Measurements from ENCODE around the gene RHNO1. TPM values are rescaled to one million over a fixed set of nuclear protein-coding genes. Genes with fewer than 3 reads are reported as not detected.

The RHNO1 gene
- total RNA-seq, 1 experiment from 2014 or later = 42.0 TPM

GRCh38 chr12:2895511-2895910 is 18.5 kb downstream of the RHNO1 start:
- intact Hi-C loops (cut with micrococcal nuclease) = no loop called here
- H3K4me2 ChIP-seq (ENCODE audit: low read length) = no peak overlapping the region
- H2AFZ ChIP-seq (ENCODE audit: low read length) = no peak overlapping the region
- no peaks in the 10 kb centered on the region for H3K27me3 ChIP-seq (ENCODE audit: low read length)
- no peak overlapping the region for H3K27ac ChIP-seq (ENCODE audit: low read length)
- H3K9ac ChIP-seq (ENCODE audit: low read length) = no peak overlapping the region
- no peak overlapping the region for H3K4me3 ChIP-seq (ENCODE audit: low read length)
- no peaks in the 10 kb centered on the region for H3K9me3 ChIP-seq (ENCODE audit: low read length)
- TF ChIP-seq EZH2phosphoT487 (IDR thresholded peaks at IDR 0.05; ENCODE audit: borderline replicate concordance, low read length) (no peak), EZH2 (IDR thresholded peaks at IDR 0.05; ENCODE audit: low read length, unreplicated experiment) (no peak), CTCF (conservative IDR thresholded peaks at IDR 0.05; ENCODE audit: low read depth, low read length) (no peak)
- H3K79me2 ChIP-seq (ENCODE audit: low read length) = peaks cover 59% of the 10 kb centered on the region
- 0 out of 2 replicates have a peak, but pooled peaks cover 3% of the 10 kb centered on the region for H4K20me1 ChIP-seq (ENCODE audit: low read length)
- ChIA-PET CTCF (interaction anchor here (0.5 kb wide), 1 partner anchor 10 kb away, joined by 13 read pairs; no protein-coding TSS in a partner anchor), POLR2A (ENCODE audit: unreplicated experiment) (no interaction called here)
- no peaks in the 10 kb centered on the region for H3K9me2 ChIP-seq (replicated peaks; ENCODE audit: low read length)
- H3F3A ChIP-seq (ENCODE audit: low read length, unreplicated experiment) = no peaks in the 10 kb centered on the region
- no peak for DNase-seq
- H3K4me1 ChIP-seq (ENCODE audit: insufficient read depth, low read length) = peaks cover 17% of the 10 kb centered on the region
- ATAC-seq = no peak
- no TSS peak for BruUV-seq (replicated peaks)
- H3K36me3 ChIP-seq (ENCODE audit: low read depth, low read length) = no peaks in the 10 kb centered on the region

- H3K4me3 ChIP-seq (ENCODE audit: low read length) = no peak overlapping the region
- H3K4me1 ChIP-seq (ENCODE audit: insufficient read depth, low read length) = peaks cover 7% of the 10 kb centered on the region
- H3K9ac ChIP-seq (ENCODE audit: low read length) = no peak overlapping the region
- no peak for TF ChIP-seq EZH2 (IDR thresholded peaks at IDR 0.05; ENCODE audit: low read length, unreplicated experiment)
- no peak for TF ChIP-seq CTCF (conservative IDR thresholded peaks at IDR 0.05; ENCODE audit: low read depth, low read length)
- no peak for TF ChIP-seq EZH2phosphoT487 (IDR thresholded peaks at IDR 0.05; ENCODE audit: borderline replicate concordance, low read length)
- no peak for ATAC-seq
- H3K79me2 ChIP-seq (ENCODE audit: low read length) = peaks cover 47% of the 10 kb centered on the region
- H3K27ac ChIP-seq (ENCODE audit: low read length) = no peak overlapping the region
- CTCF ChIA-PET = no interaction called here
- H3K36me3 ChIP-seq (ENCODE audit: low read depth, low read length) = no peaks in the 10 kb centered on the region
- intact Hi-C loops (cut with micrococcal nuclease) = no loop called here
- no peak overlapping the region for H2AFZ ChIP-seq (ENCODE audit: low read length)
- H4K20me1 ChIP-seq (ENCODE audit: low read length) = no peaks in the 10 kb centered on the region
- no peaks in the 10 kb centered on the region for H3K9me2 ChIP-seq (replicated peaks; ENCODE audit: low read length)
- H3F3A ChIP-seq (ENCODE audit: low read length, unreplicated experiment) = no peaks in the 10 kb centered on the region
- H3K27me3 ChIP-seq (ENCODE audit: low read length) = no peaks in the 10 kb centered on the region
- POLR2A ChIA-PET (ENCODE audit: unreplicated experiment) = no interaction called here
- DNase-seq = no peak
- BruUV-seq (replicated peaks) = no TSS peak
- H3K9me3 ChIP-seq (ENCODE audit: low read length) = no peaks in the 10 kb centered on the region
- no peak overlapping the region for H3K4me2 ChIP-seq (ENCODE audit: low read length)
These were observed 20.4 kb downstream of the RHNO1 start for GRCh38 chr12:2897418-2897817.

- Histone ChIP-seq H3K79me2 (ENCODE audit: low read length) (peaks cover 28% of the 10 kb centered on the region), H3F3A (ENCODE audit: low read length, unreplicated experiment) (no peaks in the 10 kb centered on the region), H3K4me2 (ENCODE audit: low read length) (no peak overlapping the region), H3K9me2 (replicated peaks; ENCODE audit: low read length) (no peaks in the 10 kb centered on the region), H4K20me1 (ENCODE audit: low read length) (no peaks in the 10 kb centered on the region), H2AFZ (ENCODE audit: low read length) (no peak overlapping the region), H3K4me3 (ENCODE audit: low read length) (no peak overlapping the region), H3K36me3 (ENCODE audit: low read depth, low read length) (no peaks in the 10 kb centered on the region), H3K9ac (ENCODE audit: low read length) (no peak overlapping the region), H3K9me3 (ENCODE audit: low read length) (no peaks in the 10 kb centered on the region), H3K27ac (ENCODE audit: low read length) (no peak overlapping the region), H3K4me1 (ENCODE audit: insufficient read depth, low read length) (no peaks in the 10 kb centered on the region), H3K27me3 (ENCODE audit: low read length) (no peaks in the 10 kb centered on the region)
- no peak for ATAC-seq
- no peak for DNase-seq
- no peak for TF ChIP-seq CTCF (conservative IDR thresholded peaks at IDR 0.05; ENCODE audit: low read depth, low read length)
- TF ChIP-seq EZH2phosphoT487 (IDR thresholded peaks at IDR 0.05; ENCODE audit: borderline replicate concordance, low read length) = no peak
- no peak for TF ChIP-seq EZH2 (IDR thresholded peaks at IDR 0.05; ENCODE audit: low read length, unreplicated experiment)
- intact Hi-C loops (cut with micrococcal nuclease) = no loop called here
- ChIA-PET CTCF (no interaction called here), POLR2A (ENCODE audit: unreplicated experiment) (interaction anchor here (0.6 kb wide), 1 partner anchor 25 kb away, joined by 20 read pairs; no protein-coding TSS in a partner anchor)
- BruUV-seq (replicated peaks) = no TSS peak
These were observed 23.6 kb downstream of the RHNO1 start for GRCh38 chr12:2900642-2901041.
